ENCODE measurements around the gene PLEKHA4. TPM values are rescaled to one million over a fixed set of nuclear protein-coding genes. Genes with fewer than 3 reads are reported as not detected.

Gene PLEKHA4
- polyA plus RNA-seq, 1 donor, result 14.5 TPM

GRCh38 chr19:48833977-48834376 is 34.4 kb downstream of the PLEKHA4 start:
- no peak for DNase-seq
- WGBS (ENCODE audit: insufficient coverage, low lambda C conversion rate), result 80% methylated on average over 1 of the region's 5 CpGs
- Histone ChIP-seq H3K36me3 (ENCODE audit: control insufficient read depth, insufficient read depth, low read length) (peaks cover 30% of the 10 kb centered on the region), H3K27ac (ENCODE audit: low read length) (no peak overlapping the region), H3K4me3 (ENCODE audit: low read length) (no peak overlapping the region), H3K9me3 (ENCODE audit: control insufficient read depth, low read depth, low read length) (peaks cover 6% of the 10 kb centered on the region), H3K27me3 (ENCODE audit: control insufficient read depth, insufficient read depth, low read length) (no peaks in the 10 kb centered on the region), H3K4me1 (ENCODE audit: control insufficient read depth, insufficient read depth, low read length) (peaks cover 17% of the 10 kb centered on the region)

GRCh38 chr19:48833049-48833448 is 35.4 kb downstream of the PLEKHA4 start:
- Histone ChIP-seq H3K4me3 (ENCODE audit: low read length) (no peak overlapping the region), H3K9me3 (ENCODE audit: control insufficient read depth, low read depth, low read length) (peaks cover 6% of the 10 kb centered on the region), H3K36me3 (ENCODE audit: control insufficient read depth, insufficient read depth, low read length) (peaks cover 34% of the 10 kb centered on the region), H3K27me3 (ENCODE audit: control insufficient read depth, insufficient read depth, low read length) (no peaks in the 10 kb centered on the region), H3K4me1 (ENCODE audit: control insufficient read depth, insufficient read depth, low read length) (peaks cover 17% of the 10 kb centered on the region), H3K27ac (ENCODE audit: low read length) (no peak overlapping the region)
- no peak for DNase-seq
- WGBS (ENCODE audit: insufficient coverage, low lambda C conversion rate), result no CpG with 5 or more reads among the region's 5 CpGs

DNA sequence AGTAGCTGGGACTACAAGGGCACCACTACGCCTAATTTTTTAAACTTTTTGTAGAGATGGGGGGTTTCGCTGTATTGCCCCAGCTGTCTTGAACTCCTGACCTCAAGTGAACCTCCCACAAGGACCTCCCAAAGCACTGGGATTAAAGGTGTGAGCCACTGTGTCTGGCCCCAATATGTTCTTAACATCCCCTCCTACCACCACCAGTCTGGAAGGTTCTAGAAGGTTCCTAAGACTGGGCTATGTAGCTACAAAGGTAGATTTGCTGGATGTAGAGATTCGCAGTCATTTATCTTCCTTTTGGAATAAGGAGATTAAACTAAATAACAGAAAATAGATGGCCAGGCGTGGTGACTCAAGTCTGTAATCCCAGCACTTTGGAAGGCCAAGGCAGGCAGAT is 37.5 kb downstream of the PLEKHA4 start:
- no CpG with 5 or more reads among the region's 4 CpGs for WGBS (ENCODE audit: insufficient coverage, low lambda C conversion rate)
- DNase-seq, result no peak
- Histone ChIP-seq H3K4me3 (ENCODE audit: low read length) (no peak overlapping the region), H3K36me3 (ENCODE audit: control insufficient read depth, insufficient read depth, low read length) (peaks cover 34% of the 10 kb centered on the region), H3K4me1 (ENCODE audit: control insufficient read depth, insufficient read depth, low read length) (peaks cover 11% of the 10 kb centered on the region), H3K27ac (ENCODE audit: low read length) (no peak overlapping the region), H3K9me3 (ENCODE audit: control insufficient read depth, low read depth, low read length) (no peaks in the 10 kb centered on the region), H3K27me3 (ENCODE audit: control insufficient read depth, insufficient read depth, low read length) (no peaks in the 10 kb centered on the region)

DNA sequence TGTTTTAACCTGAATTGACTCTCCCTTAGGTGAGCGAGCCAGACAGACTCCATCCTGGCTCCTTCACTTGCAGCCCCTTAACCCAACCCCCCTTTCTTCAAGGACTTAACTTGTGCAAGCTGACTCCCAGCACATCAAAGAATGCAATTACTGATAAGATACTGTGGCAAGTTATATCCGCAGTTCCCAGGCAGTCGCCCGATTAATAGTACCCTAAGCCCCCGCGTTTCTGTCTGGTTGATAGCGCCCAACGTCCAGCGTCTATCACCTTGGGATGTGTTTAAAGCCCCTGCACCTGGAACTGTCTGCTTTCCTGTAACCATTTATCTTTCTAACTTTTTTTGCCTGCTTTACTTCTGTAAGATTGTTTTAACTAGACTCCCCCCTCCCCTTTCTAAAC is 38.3 kb downstream of the PLEKHA4 start:
- H3K4me1 ChIP-seq (ENCODE audit: control insufficient read depth, insufficient read depth, low read length), result peaks cover 10% of the 10 kb centered on the region
- DNase-seq, result no peak
- WGBS (ENCODE audit: insufficient coverage, low lambda C conversion rate), result 33% methylated on average over 3 of the region's 9 CpGs
- no peak overlapping the region for H3K27ac ChIP-seq (ENCODE audit: low read length)
- no peak overlapping the region for H3K4me3 ChIP-seq (ENCODE audit: low read length)
- no peaks in the 10 kb centered on the region for H3K27me3 ChIP-seq (ENCODE audit: control insufficient read depth, insufficient read depth, low read length)
- peaks cover 34% of the 10 kb centered on the region for H3K36me3 ChIP-seq (ENCODE audit: control insufficient read depth, insufficient read depth, low read length)
- H3K9me3 ChIP-seq (ENCODE audit: control insufficient read depth, low read depth, low read length), result no peaks in the 10 kb centered on the region

GRCh38 chr19:48826606-48827020 is 41.8 kb downstream of the PLEKHA4 start:
- DNase-seq, result no peak
- H3K36me3 ChIP-seq (ENCODE audit: control insufficient read depth, insufficient read depth, low read length), result peaks cover 21% of the 10 kb centered on the region
- no peak overlapping the region for H3K4me3 ChIP-seq (ENCODE audit: low read length)
- peaks cover 10% of the 10 kb centered on the region for H3K4me1 ChIP-seq (ENCODE audit: control insufficient read depth, insufficient read depth, low read length)
- WGBS (ENCODE audit: insufficient coverage, low lambda C conversion rate), result no CpG with 5 or more reads among the region's 8 CpGs
- no peaks in the 10 kb centered on the region for H3K27me3 ChIP-seq (ENCODE audit: control insufficient read depth, insufficient read depth, low read length)
- H3K9me3 ChIP-seq (ENCODE audit: control insufficient read depth, low read depth, low read length), result peaks cover 7% of the 10 kb centered on the region
- no peak overlapping the region for H3K27ac ChIP-seq (ENCODE audit: low read length)

- WGBS (ENCODE audit: insufficient coverage, low lambda C conversion rate), result 100% methylated on average over 2 of the region's 2 CpGs
- peaks cover 2% of the 10 kb centered on the region for H3K4me1 ChIP-seq (ENCODE audit: control insufficient read depth, insufficient read depth, low read length)
- H3K27ac ChIP-seq (ENCODE audit: low read length), result no peak overlapping the region
- no peak for DNase-seq
- peaks cover 7% of the 10 kb centered on the region for H3K9me3 ChIP-seq (ENCODE audit: control insufficient read depth, low read depth, low read length)
- no peak overlapping the region for H3K4me3 ChIP-seq (ENCODE audit: low read length)
- no peaks in the 10 kb centered on the region for H3K36me3 ChIP-seq (ENCODE audit: control insufficient read depth, insufficient read depth, low read length)
- no peaks in the 10 kb centered on the region for H3K27me3 ChIP-seq (ENCODE audit: control insufficient read depth, insufficient read depth, low read length)
These were observed 45.9 kb downstream of the PLEKHA4 start for GRCh38 chr19:48822514-48822913.

GRCh38 chr19:48821633-48822032 is 46.8 kb downstream of the PLEKHA4 start:
- WGBS (ENCODE audit: insufficient coverage, low lambda C conversion rate), result 87% methylated on average over 5 of the region's 5 CpGs
- H3K36me3 ChIP-seq (ENCODE audit: control insufficient read depth, insufficient read depth, low read length), result no peaks in the 10 kb centered on the region

GRCh38 chr19:48819366-48819816 is 49.0 kb downstream of the PLEKHA4 start:
- no peaks in the 10 kb centered on the region for H3K36me3 ChIP-seq (ENCODE audit: control insufficient read depth, insufficient read depth, low read length)
- H3K27ac ChIP-seq (ENCODE audit: low read length), result no peak overlapping the region
- no peaks in the 10 kb centered on the region for H3K27me3 ChIP-seq (ENCODE audit: control insufficient read depth, insufficient read depth, low read length)
- peaks cover 7% of the 10 kb centered on the region for H3K9me3 ChIP-seq (ENCODE audit: control insufficient read depth, low read depth, low read length)
- H3K4me1 ChIP-seq (ENCODE audit: control insufficient read depth, insufficient read depth, low read length), result peaks cover 3% of the 10 kb centered on the region
- no peak for DNase-seq
- H3K4me3 ChIP-seq (ENCODE audit: low read length), result no peak overlapping the region
- WGBS (ENCODE audit: insufficient coverage, low lambda C conversion rate), result 0% methylated on average over 1 of the region's 4 CpGs

More at GRCh38 chr19:48821633-48822032, 46.8 kb downstream of the PLEKHA4 start:
- Histone ChIP-seq H3K27me3 (ENCODE audit: control insufficient read depth, insufficient read depth, low read length) (no peaks in the 10 kb centered on the region), H3K27ac (ENCODE audit: low read length) (no peak overlapping the region), H3K4me3 (ENCODE audit: low read length) (no peak overlapping the region), H3K4me1 (ENCODE audit: control insufficient read depth, insufficient read depth, low read length) (peaks cover 3% of the 10 kb centered on the region), H3K9me3 (ENCODE audit: control insufficient read depth, low read depth, low read length) (peaks cover 7% of the 10 kb centered on the region)
- DNase-seq, result no peak

- Histone ChIP-seq H3K9me3 (ENCODE audit: control insufficient read depth, low read depth, low read length) (peaks cover 7% of the 10 kb centered on the region), H3K27ac (ENCODE audit: low read length) (peak overlapping the region; percentile 11), H3K4me1 (ENCODE audit: control insufficient read depth, insufficient read depth, low read length) (peaks cover 3% of the 10 kb centered on the region), H3K27me3 (ENCODE audit: control insufficient read depth, insufficient read depth, low read length) (no peaks in the 10 kb centered on the region), H3K36me3 (ENCODE audit: control insufficient read depth, insufficient read depth, low read length) (peaks cover 2% of the 10 kb centered on the region), H3K4me3 (ENCODE audit: low read length) (no peak overlapping the region)
- peak; percentile 48 to 75 for DNase-seq
- 33% methylated on average over 1 of the region's 9 CpGs for WGBS (ENCODE audit: insufficient coverage, low lambda C conversion rate)
These were observed 50.1 kb downstream of the PLEKHA4 start for GRCh38 chr19:48818234-48818820.

DNA sequence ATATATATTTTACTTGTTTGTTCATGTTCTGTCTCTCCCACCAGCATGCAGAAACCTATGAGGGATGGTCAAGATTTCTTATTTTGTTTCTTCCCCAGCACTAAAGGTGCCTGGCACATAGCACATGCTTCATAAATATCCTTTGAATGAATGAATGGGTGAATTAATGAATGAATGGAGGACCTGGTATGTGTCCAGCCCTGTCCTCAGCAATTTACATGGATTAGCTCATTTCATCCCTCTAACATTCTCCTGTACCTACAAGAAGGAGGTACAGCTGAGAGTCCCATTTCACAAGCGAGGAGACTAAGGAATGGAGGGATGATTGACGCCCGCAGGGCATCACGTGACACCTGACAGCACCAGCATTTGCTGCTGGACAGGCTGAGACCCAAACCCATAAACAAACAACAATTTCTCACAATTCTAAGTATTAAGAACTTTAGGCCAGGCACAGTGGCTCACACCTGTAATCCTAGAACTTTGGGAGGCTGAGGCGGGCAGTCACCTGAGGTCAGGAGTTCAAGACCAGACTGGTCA is 50.8 kb downstream of the PLEKHA4 start:
- no peak for DNase-seq
- Histone ChIP-seq H3K27me3 (ENCODE audit: control insufficient read depth, insufficient read depth, low read length) (no peaks in the 10 kb centered on the region), H3K36me3 (ENCODE audit: control insufficient read depth, insufficient read depth, low read length) (peaks cover 2% of the 10 kb centered on the region), H3K4me3 (ENCODE audit: low read length) (no peak overlapping the region), H3K27ac (ENCODE audit: low read length) (no peak overlapping the region), H3K4me1 (ENCODE audit: control insufficient read depth, insufficient read depth, low read length) (peaks cover 4% of the 10 kb centered on the region), H3K9me3 (ENCODE audit: control insufficient read depth, low read depth, low read length) (peaks cover 7% of the 10 kb centered on the region)
- WGBS (ENCODE audit: insufficient coverage, low lambda C conversion rate), result no CpG with 5 or more reads among the region's 5 CpGs

All from large intestine (tissue), 3 donors.